GM12864 (cell line): ENCODE results near the gene SEM1.
"Not testable (repeated sequence)": the region's sequence is repeated elsewhere in the genome, so short reads cannot be mapped to it uniquely, and the experiment has no call there.

Experiments used
- DNase-seq: peaks from one replicate; pipeline ENCODE4 v3.0.0-alpha.2; 2011; ENCODE audit warnings: low read depth
- H3K4me3 ChIP-seq: 2 replicates; pipeline ENCODE4 v1.5.1; 2011; ENCODE audit warnings: mild to moderate bottlenecking, low read depth, low read length, control low read depth
- CTCF ChIP-seq: IDR thresholded peaks from 2 replicates; pipeline ENCODE4 v1.5.1; 2011; ENCODE audit warnings: low read depth, mild to moderate bottlenecking, moderate library complexity, low read length, control low read depth, inconsistent platforms; ENCODE audit errors: missing control alignments

Gene SEM1

GRCh38 chr7:96737545-96738050 lies 28.0 kb upstream of the SEM1 start:
- no peak overlapping the region for H3K4me3 ChIP-seq
- no peak for DNase-seq
- no peak for TF ChIP-seq CTCF

GRCh38 chr7:96734343-96734742 lies 24.7 kb upstream of the SEM1 start:
- TF ChIP-seq CTCF, result no peak
- DNase-seq, result no peak
- no peak overlapping the region for H3K4me3 ChIP-seq

- no peak overlapping the region for H3K4me3 ChIP-seq
- TF ChIP-seq CTCF, result no peak
- no peak for DNase-seq
Measured at GRCh38 chr7:96729820-96730219, 20.2 kb upstream of the SEM1 start.

GRCh38 chr7:96728139-96728538 lies 18.5 kb upstream of the SEM1 start:
- no peak for DNase-seq
- TF ChIP-seq CTCF, result no peak
- no peak overlapping the region for H3K4me3 ChIP-seq

- DNase-seq, result no peak
- H3K4me3 ChIP-seq, result no peak overlapping the region
- no peak for TF ChIP-seq CTCF
Measured at GRCh38 chr7:96727534-96728088, 18.0 kb upstream of the SEM1 start.

GRCh38 chr7:96723622-96724021 lies 14.0 kb upstream of the SEM1 start:
- no peak for TF ChIP-seq CTCF
- no peak overlapping the region for H3K4me3 ChIP-seq
- DNase-seq, result no peak

- DNase-seq, H3K4me3 ChIP-seq: not testable (repeated sequence)
Measured at GRCh38 chr7:96722928-96723327, 13.3 kb upstream of the SEM1 start.
